ENCODE data around the gene HECTD4. TPM values are rescaled to one million over a fixed set of nuclear protein-coding genes. Genes with fewer than 3 reads are reported as not detected.

The HECTD4 gene
- total RNA-seq, 2 experiments from 2014 or later: 37.5 to 39.4 TPM

DNA sequence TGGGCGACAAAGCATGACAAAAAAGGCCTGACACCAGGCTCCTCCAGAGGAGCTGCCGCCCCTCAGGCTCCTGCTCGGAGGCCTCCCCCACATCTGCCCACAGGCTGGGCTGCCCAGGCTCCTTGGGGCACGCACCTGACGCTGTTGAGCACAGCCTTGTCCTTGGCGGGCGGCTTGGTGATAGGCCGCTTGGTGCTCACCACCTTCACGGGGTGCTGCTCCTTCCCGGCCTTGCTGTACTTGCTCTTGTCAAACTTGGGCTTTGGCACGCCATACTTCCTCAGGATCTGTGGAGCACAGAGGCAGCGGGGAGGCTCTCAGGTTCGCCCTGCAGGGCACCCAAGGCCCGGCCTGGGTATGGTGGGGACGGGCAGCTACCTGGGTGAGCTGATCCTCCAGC is 203.4 kb downstream of the HECTD4 start:
- Mint-ChIP-seq H3K27me3 (no peaks in the 10 kb centered on the region), H3K4me3 (no peak overlapping the region), H3K36me3 (ENCODE audit: low read depth) (peaks cover 24% of the 10 kb centered on the region), H3K9me3 (no peaks in the 10 kb centered on the region), H3K27ac (no peak overlapping the region), H3K4me1 (peaks cover 11% of the 10 kb centered on the region)
- POLR2A ChIA-PET: no interaction called here
- CTCF ChIA-PET: interaction anchor here (1.9 kb wide), 1 partner anchor 19 kb away, joined by 6 read pairs; no protein-coding TSS in a partner anchor
- DNase-seq: no peak

GRCh38 chr12:112176321-112177010 is 205.8 kb downstream of the HECTD4 start:
- no peak overlapping the region for H3K27ac Mint-ChIP-seq
- no peak for DNase-seq

GRCh38 chr12:112175361-112176155 is 206.7 kb downstream of the HECTD4 start:
- no peak for DNase-seq
- Mint-ChIP-seq H3K4me1 (no peaks in the 10 kb centered on the region), H3K9me3 (no peaks in the 10 kb centered on the region), H3K36me3 (ENCODE audit: low read depth) (peaks cover 24% of the 10 kb centered on the region), H3K27me3 (no peaks in the 10 kb centered on the region), H3K27ac (no peak overlapping the region), H3K4me3 (no peak overlapping the region)
- ChIA-PET CTCF (no interaction called here), POLR2A (no interaction called here)

More at GRCh38 chr12:112176321-112177010, 205.8 kb downstream of the HECTD4 start:
- ChIA-PET POLR2A (no interaction called here), CTCF (no interaction called here)
- Mint-ChIP-seq H3K4me3 (no peak overlapping the region), H3K36me3 (ENCODE audit: low read depth) (peaks cover 26% of the 10 kb centered on the region), H3K9me3 (no peaks in the 10 kb centered on the region), H3K4me1 (no peaks in the 10 kb centered on the region), H3K27me3 (no peaks in the 10 kb centered on the region)

GRCh38 chr12:112172556-112173324 is 209.5 kb downstream of the HECTD4 start:
- no peak overlapping the region for H3K27ac Mint-ChIP-seq
- peaks cover 17% of the 10 kb centered on the region for H3K36me3 Mint-ChIP-seq (ENCODE audit: low read depth)
- no peaks in the 10 kb centered on the region for H3K27me3 Mint-ChIP-seq
- H3K4me3 Mint-ChIP-seq: no peak overlapping the region
- peaks cover 3% of the 10 kb centered on the region for H3K4me1 Mint-ChIP-seq
- POLR2A ChIA-PET: no interaction called here
- H3K9me3 Mint-ChIP-seq: no peaks in the 10 kb centered on the region
- DNase-seq: no peak
- CTCF ChIA-PET: interaction anchor here (1.4 kb wide), 1 partner anchor 65 kb away, joined by 3 read pairs; no protein-coding TSS in a partner anchor

DNA sequence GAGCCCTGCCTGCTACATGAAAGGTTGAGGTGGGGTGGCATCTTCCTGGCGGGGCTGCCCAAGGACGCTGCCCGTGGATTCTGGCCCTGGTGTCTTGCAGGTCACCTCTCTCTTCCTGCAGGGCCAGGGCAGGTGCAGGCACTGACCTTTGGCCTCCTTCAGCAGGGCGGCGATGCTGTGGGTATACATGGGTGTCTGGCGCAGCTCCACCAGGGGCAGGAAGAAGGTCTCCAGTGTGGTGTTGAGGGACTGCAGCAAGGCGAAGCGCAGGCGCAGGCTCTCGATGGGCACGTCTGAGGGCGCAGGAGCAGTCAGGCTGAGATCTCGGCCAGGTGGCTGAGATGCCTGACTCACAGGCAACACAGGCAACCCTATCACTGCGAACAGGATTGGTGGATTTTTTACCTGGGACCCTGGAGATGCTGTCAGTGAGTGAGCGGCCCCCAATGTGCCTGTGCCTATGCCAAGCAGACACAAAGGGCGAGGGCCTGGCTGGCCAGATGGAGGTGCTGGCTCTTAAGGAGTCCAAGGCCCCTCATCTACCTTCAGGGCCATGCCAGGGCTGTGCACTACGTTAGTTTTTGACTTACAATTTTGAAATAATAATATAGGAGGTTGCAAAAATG is 211.1 kb downstream of the HECTD4 start:
- POLR2A ChIA-PET: no interaction called here
- no peak overlapping the region for H3K27ac Mint-ChIP-seq

GRCh38 chr12:112170376-112170775 is 211.9 kb downstream of the HECTD4 start:
- Mint-ChIP-seq H3K9me3 (no peaks in the 10 kb centered on the region), H3K4me3 (no peak overlapping the region), H3K27me3 (no peaks in the 10 kb centered on the region), H3K4me1 (peaks cover 3% of the 10 kb centered on the region), H3K27ac (peak overlapping the region; percentile 27), H3K36me3 (ENCODE audit: low read depth) (peaks cover 10% of the 10 kb centered on the region)
- ChIA-PET CTCF (no interaction called here), POLR2A (no interaction called here)
- peak; percentile 35 for DNase-seq

More for the DNA sequence above, 211.1 kb downstream of the HECTD4 start:
- no peak for DNase-seq
- peaks cover 3% of the 10 kb centered on the region for H3K4me1 Mint-ChIP-seq
- H3K36me3 Mint-ChIP-seq (ENCODE audit: low read depth): peaks cover 17% of the 10 kb centered on the region
- H3K27me3 Mint-ChIP-seq: no peaks in the 10 kb centered on the region
- CTCF ChIA-PET: no interaction called here
- H3K4me3 Mint-ChIP-seq: no peak overlapping the region
- no peaks in the 10 kb centered on the region for H3K9me3 Mint-ChIP-seq

- ChIA-PET POLR2A (no interaction called here), CTCF (no interaction called here)
- no peaks in the 10 kb centered on the region for H3K27me3 Mint-ChIP-seq
- H3K27ac Mint-ChIP-seq: no peak overlapping the region
- peaks cover 6% of the 10 kb centered on the region for H3K36me3 Mint-ChIP-seq (ENCODE audit: low read depth)
- H3K4me1 Mint-ChIP-seq: peaks cover 3% of the 10 kb centered on the region
- DNase-seq: no peak
- H3K9me3 Mint-ChIP-seq: no peaks in the 10 kb centered on the region
- no peak overlapping the region for H3K4me3 Mint-ChIP-seq
These were observed 212.3 kb downstream of the HECTD4 start for GRCh38 chr12:112169966-112170365.

- no peak overlapping the region for H3K4me3 Mint-ChIP-seq
- no peaks in the 10 kb centered on the region for H3K9me3 Mint-ChIP-seq
These were observed 212.9 kb downstream of the HECTD4 start for GRCh38 chr12:112169161-112169872.

DNA sequence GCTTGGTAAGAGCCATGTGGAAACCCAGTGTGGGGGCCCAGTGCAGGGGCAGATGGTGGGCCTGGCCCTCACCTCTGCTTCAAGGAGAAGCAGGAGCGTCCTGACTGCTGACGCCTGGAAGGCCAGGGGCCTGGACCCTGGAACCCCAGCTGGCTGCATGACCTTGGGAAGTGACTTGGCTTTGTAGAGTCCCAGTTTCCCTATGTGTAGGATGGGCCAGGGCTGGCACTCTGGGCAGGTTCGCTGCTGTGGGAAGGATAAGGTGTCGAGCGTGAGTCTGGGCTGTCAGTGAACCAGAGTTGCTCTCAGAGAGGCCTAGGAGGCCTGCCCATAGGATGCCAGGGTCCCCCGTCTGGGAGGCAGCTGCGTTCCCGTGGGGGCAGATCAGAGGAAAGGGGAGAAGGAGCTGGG is 213.7 kb downstream of the HECTD4 start:
- no peaks in the 10 kb centered on the region for H3K9me3 Mint-ChIP-seq
- H3K27me3 Mint-ChIP-seq: no peaks in the 10 kb centered on the region
- DNase-seq: no peak
- no peak overlapping the region for H3K27ac Mint-ChIP-seq
- H3K4me1 Mint-ChIP-seq: peaks cover 3% of the 10 kb centered on the region
- peaks cover 5% of the 10 kb centered on the region for H3K36me3 Mint-ChIP-seq (ENCODE audit: low read depth)
- H3K4me3 Mint-ChIP-seq: no peak overlapping the region
- ChIA-PET CTCF (no interaction called here), POLR2A (interaction anchor here (0.5 to 0.7 kb wide), 2 partner anchors 61 to 369 kb away, joined by 3 read pairs; no protein-coding TSS in a partner anchor)

More at GRCh38 chr12:112169161-112169872, 212.9 kb downstream of the HECTD4 start:
- DNase-seq: no peak
- Mint-ChIP-seq H3K36me3 (ENCODE audit: low read depth) (peaks cover 5% of the 10 kb centered on the region), H3K27me3 (no peaks in the 10 kb centered on the region), H3K27ac (no peak overlapping the region), H3K4me1 (peaks cover 3% of the 10 kb centered on the region)
- POLR2A ChIA-PET: interaction anchor here (0.7 kb wide), 1 partner anchor 61 kb away, joined by 3 read pairs; no protein-coding TSS in a partner anchor
- CTCF ChIA-PET: no interaction called here

GRCh38 chr12:112167718-112168525 is 214.3 kb downstream of the HECTD4 start:
- no peak overlapping the region for H3K27ac Mint-ChIP-seq
- no peak for DNase-seq
- no peaks in the 10 kb centered on the region for H3K27me3 Mint-ChIP-seq
- no peak overlapping the region for H3K4me3 Mint-ChIP-seq
- peaks cover 5% of the 10 kb centered on the region for H3K36me3 Mint-ChIP-seq (ENCODE audit: low read depth)
- peaks cover 3% of the 10 kb centered on the region for H3K4me1 Mint-ChIP-seq
- H3K9me3 Mint-ChIP-seq: no peaks in the 10 kb centered on the region
- POLR2A ChIA-PET: interaction anchor here (0.5 kb wide), 1 partner anchor 370 kb away, joined by 3 read pairs; no protein-coding TSS in a partner anchor
- CTCF ChIA-PET: no interaction called here

- Mint-ChIP-seq H3K4me3 (no peak overlapping the region), H3K27me3 (no peaks in the 10 kb centered on the region), H3K36me3 (ENCODE audit: low read depth) (peaks cover 5% of the 10 kb centered on the region), H3K4me1 (peaks cover 3% of the 10 kb centered on the region), H3K9me3 (no peaks in the 10 kb centered on the region), H3K27ac (no peak overlapping the region)
- CTCF ChIA-PET: no interaction called here
- POLR2A ChIA-PET: no interaction called here
- DNase-seq: no peak
These were observed 215.2 kb downstream of the HECTD4 start for GRCh38 chr12:112167031-112167461.
